Central memory CD8-positive, alpha-beta T cell (primary cell): ENCODE data around the gene CDKAL1.

Experiments
- ATAC-seq: fragments of 150-1000 bp; cut with Tn5 transposase; replicated peaks from 2 replicates; pipeline ENCODE4 v1.10.0; 2022; ENCODE audit warnings: mild to moderate bottlenecking, moderate FRiP score, moderate number of reproducible peaks; ENCODE audit not compliant: poor library complexity, severe bottlenecking; ENCODE audit errors: extremely low read depth
- DNase-seq, 2 donors: peaks; one replicate each; pipeline ENCODE4 v3.0.0; 2021; ENCODE audit warnings: low spot score in 2 of 2
- H3K27ac Mint-ChIP-seq: one replicate; pipeline ENCODE4 v1.8.0; 2022; ENCODE audit warnings: low read depth, mild to moderate bottlenecking, moderate library complexity, mixed read lengths
- H3K27me3 Mint-ChIP-seq: one replicate; pipeline ENCODE4 v1.8.0; 2022; ENCODE audit warnings: mixed read lengths
- H3K36me3 Mint-ChIP-seq: one replicate; pipeline ENCODE4 v1.8.0; 2022; ENCODE audit warnings: mild to moderate bottlenecking, moderate library complexity, mixed read lengths; ENCODE audit not compliant: insufficient read depth
- H3K4me1 Mint-ChIP-seq: one replicate; pipeline ENCODE4 v1.8.0; 2022; ENCODE audit warnings: mixed read lengths
- H3K4me3 Mint-ChIP-seq: one replicate; pipeline ENCODE4 v1.8.0; 2022; ENCODE audit warnings: mild to moderate bottlenecking, moderate library complexity, mixed read lengths
- H3K9me3 Mint-ChIP-seq: one replicate; pipeline ENCODE4 v1.8.0; 2022; ENCODE audit warnings: mixed read lengths

Gene CDKAL1

GRCh38 chr6:20703049-20703448, 168.8 kb downstream of the CDKAL1 start:
- Mint-ChIP-seq H3K4me1 (peaks cover 40% of the 10 kb centered on the region), H3K27me3 (no peaks in the 10 kb centered on the region), H3K9me3 (no peaks in the 10 kb centered on the region), H3K4me3 (no peak overlapping the region), H3K36me3 (peaks cover 2% of the 10 kb centered on the region), H3K27ac (no peak overlapping the region)
- DNase-seq (no peak), ATAC-seq (no peak)

- ATAC-seq, result no peak
- no peaks in the 10 kb centered on the region for H3K27me3 Mint-ChIP-seq
- H3K36me3 Mint-ChIP-seq, result peaks cover 2% of the 10 kb centered on the region
- no peak overlapping the region for H3K4me3 Mint-ChIP-seq
- H3K9me3 Mint-ChIP-seq, result no peaks in the 10 kb centered on the region
- DNase-seq, result no peak
- H3K4me1 Mint-ChIP-seq, result peaks cover 44% of the 10 kb centered on the region
- H3K27ac Mint-ChIP-seq, result peak overlapping the region; percentile 19
Observed at GRCh38 chr6:20704325-20705025, 170.2 kb downstream of the CDKAL1 start.

GRCh38 chr6:20705741-20706140, 171.5 kb downstream of the CDKAL1 start:
- Mint-ChIP-seq H3K4me3 (no peak overlapping the region), H3K27me3 (no peaks in the 10 kb centered on the region), H3K36me3 (peaks cover 2% of the 10 kb centered on the region), H3K27ac (no peak overlapping the region), H3K4me1 (peaks cover 44% of the 10 kb centered on the region), H3K9me3 (no peaks in the 10 kb centered on the region)
- DNase-seq, result no peak
- no peak for ATAC-seq

- Mint-ChIP-seq H3K9me3 (no peaks in the 10 kb centered on the region), H3K27ac (peak overlapping the region; percentile 32), H3K27me3 (no peaks in the 10 kb centered on the region), H3K36me3 (peaks cover 2% of the 10 kb centered on the region), H3K4me1 (peaks cover 46% of the 10 kb centered on the region), H3K4me3 (no peak overlapping the region)
- ATAC-seq, result no peak
- no peak for DNase-seq
Observed at GRCh38 chr6:20706238-20706938, 172.1 kb downstream of the CDKAL1 start.

DNA sequence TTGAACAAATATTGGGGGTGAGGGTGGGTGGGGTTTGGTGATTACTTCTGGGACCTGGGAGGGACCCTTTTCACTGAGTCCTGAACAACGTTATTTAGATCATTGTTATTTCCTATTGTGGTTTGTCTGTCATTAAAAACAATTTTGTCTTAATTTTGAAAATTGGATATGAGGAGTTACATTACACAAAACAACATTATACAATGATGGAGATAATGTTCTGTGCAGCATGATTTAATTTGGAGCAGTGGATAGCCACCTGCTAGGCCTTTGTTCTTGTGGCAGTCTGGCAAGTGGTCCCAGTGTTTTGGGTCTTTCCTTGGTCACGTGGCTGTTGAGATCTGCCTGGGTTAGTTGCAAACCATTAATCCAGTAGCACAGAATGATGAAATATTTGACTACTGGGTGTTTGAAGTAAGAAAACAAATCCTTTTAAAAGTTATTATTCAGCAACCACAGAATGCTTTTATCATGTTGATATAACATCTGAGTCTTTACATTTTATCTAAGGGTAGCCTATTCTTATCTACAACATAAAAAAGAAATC, 172.8 kb downstream of the CDKAL1 start:
- Mint-ChIP-seq H3K27me3 (no peaks in the 10 kb centered on the region), H3K4me1 (peaks cover 52% of the 10 kb centered on the region), H3K9me3 (no peaks in the 10 kb centered on the region), H3K36me3 (peaks cover 4% of the 10 kb centered on the region), H3K27ac (no peak overlapping the region), H3K4me3 (no peak overlapping the region)
- DNase-seq (no peak), ATAC-seq (no peak)

- Mint-ChIP-seq H3K4me3 (no peak overlapping the region), H3K27ac (peak overlapping the region; percentile 8), H3K4me1 (peaks cover 47% of the 10 kb centered on the region), H3K36me3 (peaks cover 5% of the 10 kb centered on the region), H3K9me3 (no peaks in the 10 kb centered on the region), H3K27me3 (no peaks in the 10 kb centered on the region)
- no peak for ATAC-seq
- DNase-seq, result no peak
Observed at GRCh38 chr6:20707870-20708269, 173.6 kb downstream of the CDKAL1 start.

DNA sequence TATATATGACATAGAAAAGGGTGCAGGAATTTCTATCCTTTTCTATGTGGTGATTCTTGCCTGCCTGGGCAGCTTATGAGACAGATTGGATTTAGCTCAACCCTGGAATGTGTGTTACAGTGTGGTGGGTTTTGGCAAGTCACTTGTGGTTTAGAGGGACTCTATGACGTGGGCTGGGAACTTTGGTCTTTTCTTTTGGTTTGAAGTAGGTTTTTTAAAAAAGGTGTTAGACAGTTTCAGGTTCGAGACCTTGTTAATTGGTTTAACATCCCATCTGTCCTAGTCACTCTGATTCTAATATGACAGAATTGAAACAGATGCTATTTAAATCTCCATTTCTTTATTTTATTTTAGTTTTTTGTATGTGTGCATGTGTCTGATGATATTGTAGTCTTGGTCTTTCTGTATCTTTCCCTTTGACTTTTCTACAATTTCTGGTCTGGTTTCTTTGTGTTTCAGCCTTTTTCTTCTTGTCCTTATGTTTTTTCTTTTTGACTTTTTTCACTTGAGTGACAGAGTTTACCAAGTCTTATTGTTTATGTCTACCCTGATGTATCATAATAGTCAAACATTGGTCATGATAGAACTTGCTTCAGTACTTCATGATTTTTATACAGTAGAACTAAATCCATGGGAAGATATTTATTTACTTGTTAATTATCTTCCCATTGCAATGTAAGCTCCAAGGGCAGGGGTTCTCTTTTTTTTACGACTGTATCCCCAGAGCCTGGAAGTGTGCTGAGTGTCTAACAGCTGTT, 174.3 kb downstream of the CDKAL1 start:
- peak in 1 of 2 donors; percentile 31 for DNase-seq
- ATAC-seq, result peak; percentile 87
- H3K4me1 Mint-ChIP-seq, result peaks cover 45% of the 10 kb centered on the region
- H3K36me3 Mint-ChIP-seq, result peaks cover 5% of the 10 kb centered on the region
- H3K9me3 Mint-ChIP-seq, result no peaks in the 10 kb centered on the region
- no peaks in the 10 kb centered on the region for H3K27me3 Mint-ChIP-seq
- H3K27ac Mint-ChIP-seq, result peak overlapping the region; percentile 8
- H3K4me3 Mint-ChIP-seq, result no peak overlapping the region

- DNase-seq (no peak), ATAC-seq (no peak)
- Mint-ChIP-seq H3K27me3 (no peaks in the 10 kb centered on the region), H3K27ac (no peak overlapping the region), H3K4me3 (no peak overlapping the region), H3K9me3 (no peaks in the 10 kb centered on the region), H3K4me1 (peaks cover 38% of the 10 kb centered on the region), H3K36me3 (peaks cover 5% of the 10 kb centered on the region)
Observed at GRCh38 chr6:20709451-20709850, 175.2 kb downstream of the CDKAL1 start.

- ATAC-seq, result no peak
- no peaks in the 10 kb centered on the region for H3K27me3 Mint-ChIP-seq
- peaks cover 37% of the 10 kb centered on the region for H3K4me1 Mint-ChIP-seq
- H3K36me3 Mint-ChIP-seq, result peaks cover 5% of the 10 kb centered on the region
- no peak overlapping the region for H3K27ac Mint-ChIP-seq
- H3K4me3 Mint-ChIP-seq, result no peak overlapping the region
- no peak for DNase-seq
- H3K9me3 Mint-ChIP-seq, result no peaks in the 10 kb centered on the region
Observed at GRCh38 chr6:20710341-20710740, 176.1 kb downstream of the CDKAL1 start.

GRCh38 chr6:20711518-20711917, 177.3 kb downstream of the CDKAL1 start:
- ATAC-seq (no peak), DNase-seq (no peak)
- H3K36me3 Mint-ChIP-seq, result peaks cover 5% of the 10 kb centered on the region
- no peak overlapping the region for H3K27ac Mint-ChIP-seq
- no peak overlapping the region for H3K4me3 Mint-ChIP-seq
- H3K27me3 Mint-ChIP-seq, result no peaks in the 10 kb centered on the region
- peaks cover 26% of the 10 kb centered on the region for H3K4me1 Mint-ChIP-seq
- no peaks in the 10 kb centered on the region for H3K9me3 Mint-ChIP-seq

GRCh38 chr6:20712011-20712410, 177.8 kb downstream of the CDKAL1 start:
- H3K9me3 Mint-ChIP-seq, result no peaks in the 10 kb centered on the region
- ATAC-seq, result no peak
- no peak overlapping the region for H3K4me3 Mint-ChIP-seq
- H3K27ac Mint-ChIP-seq, result no peak overlapping the region
- H3K36me3 Mint-ChIP-seq, result peaks cover 5% of the 10 kb centered on the region
- no peak for DNase-seq
- H3K4me1 Mint-ChIP-seq, result peaks cover 24% of the 10 kb centered on the region
- H3K27me3 Mint-ChIP-seq, result no peaks in the 10 kb centered on the region

- DNase-seq (no peak), ATAC-seq (no peak)
- no peak overlapping the region for H3K4me3 Mint-ChIP-seq
Observed at GRCh38 chr6:20715135-20715806, 181.0 kb downstream of the CDKAL1 start.

More at GRCh38 chr6:20715135-20715806, 181.0 kb downstream of the CDKAL1 start:
- Mint-ChIP-seq H3K27ac (no peak overlapping the region), H3K27me3 (no peaks in the 10 kb centered on the region), H3K36me3 (peaks cover 3% of the 10 kb centered on the region), H3K9me3 (no peaks in the 10 kb centered on the region), H3K4me1 (peaks cover 23% of the 10 kb centered on the region)
